NCI-H2171 treated with DMSO at 0.1 percent for 48 hours (cell line): ENCODE data around the gene MCEMP1.
A peak's percentile ranks its signal among the peaks of the same experiment; 100 is the strongest.

Experiments used
- DNase-seq: peaks from one replicate; lab custom pipeline; 2025; lab: John Stamatoyannopoulos, UW

MCEMP1 gene, protein sequence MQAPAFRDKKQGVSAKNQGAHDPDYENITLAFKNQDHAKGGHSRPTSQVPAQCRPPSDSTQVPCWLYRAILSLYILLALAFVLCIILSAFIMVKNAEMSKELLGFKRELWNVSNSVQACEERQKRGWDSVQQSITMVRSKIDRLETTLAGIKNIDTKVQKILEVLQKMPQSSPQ

DNA sequence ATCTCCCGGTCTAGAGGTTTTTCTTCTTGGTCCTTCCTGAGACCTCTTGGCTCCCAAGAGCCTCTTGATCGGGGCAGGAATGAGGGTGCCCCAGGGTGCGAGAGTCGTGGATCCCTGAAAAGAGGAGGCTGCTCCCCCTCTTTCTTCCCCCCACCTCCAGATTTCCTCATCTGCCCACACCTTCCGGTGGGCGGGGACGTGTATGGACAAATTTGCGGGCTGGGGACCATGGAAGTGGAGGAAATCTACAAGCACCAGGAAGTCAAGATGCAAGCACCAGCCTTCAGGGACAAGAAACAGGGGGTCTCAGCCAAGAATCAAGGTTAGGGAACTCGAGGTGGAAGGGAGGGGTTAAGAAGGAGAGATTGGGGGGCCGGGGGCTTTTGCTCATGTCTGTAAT lies at the start of gene MCEMP1:
TSS of gene MCEMP1 (plus strand) at position 237 of the 400 bp plus-strand sequence. CDS start at position 268, 31 bp downstream.
- DNase-seq, result no peak

DNA sequence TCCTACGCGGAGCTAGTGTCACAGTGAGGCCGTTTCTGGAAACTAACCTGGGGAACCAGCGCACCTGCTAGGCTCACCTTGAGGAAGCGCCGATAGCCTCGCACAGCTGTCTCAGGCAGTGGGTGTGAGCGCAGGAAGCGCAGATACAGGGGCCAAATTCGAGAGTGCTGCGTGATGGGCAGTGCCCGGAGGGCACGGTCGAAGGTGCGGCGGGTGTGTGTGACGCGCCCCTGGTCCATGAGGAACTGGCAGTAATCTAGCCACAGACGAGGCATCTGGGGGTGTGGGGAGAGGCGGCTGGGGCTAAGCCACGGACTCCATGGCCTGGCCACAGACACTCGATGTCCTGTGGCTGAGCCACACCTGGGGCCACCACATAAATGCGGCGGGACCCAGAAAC lies 49.7 kb upstream of the MCEMP1 start:
- DNase-seq, result no peak

DNA sequence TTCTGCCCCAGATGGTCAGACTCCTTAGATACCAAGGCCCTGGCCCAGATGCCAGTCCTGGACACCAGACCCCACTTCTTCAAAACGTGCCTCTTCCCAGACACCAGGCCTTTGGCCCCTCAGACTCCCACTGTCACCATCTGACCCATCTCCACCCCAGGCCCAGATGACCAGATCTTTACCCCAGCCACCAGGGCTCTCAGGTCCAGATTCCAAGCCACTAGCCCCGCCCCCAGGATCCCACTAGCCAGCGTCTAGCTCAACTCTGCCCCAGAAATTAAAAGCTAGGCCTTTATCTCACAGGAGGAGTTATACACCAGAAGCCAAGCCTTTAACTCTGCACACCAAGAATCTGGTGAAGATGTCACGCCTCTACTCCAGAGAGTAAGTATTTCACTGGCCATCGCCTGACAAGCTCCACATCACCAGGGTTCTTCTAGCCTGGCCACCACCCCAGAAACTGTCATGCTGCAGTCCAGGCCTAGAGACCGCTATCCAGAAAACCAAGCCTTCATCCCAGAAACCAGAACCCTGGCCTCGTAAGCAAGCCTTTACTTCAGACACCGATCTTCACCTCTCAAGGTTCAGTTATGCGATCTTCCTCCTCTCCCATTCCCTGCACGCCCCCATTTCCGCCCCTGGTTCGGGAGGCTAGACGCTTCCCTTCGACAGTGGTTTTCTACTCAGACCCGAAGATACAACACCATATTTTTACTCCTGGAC lies 48.1 kb upstream of the MCEMP1 start:
- DNase-seq, result no peak

DNA sequence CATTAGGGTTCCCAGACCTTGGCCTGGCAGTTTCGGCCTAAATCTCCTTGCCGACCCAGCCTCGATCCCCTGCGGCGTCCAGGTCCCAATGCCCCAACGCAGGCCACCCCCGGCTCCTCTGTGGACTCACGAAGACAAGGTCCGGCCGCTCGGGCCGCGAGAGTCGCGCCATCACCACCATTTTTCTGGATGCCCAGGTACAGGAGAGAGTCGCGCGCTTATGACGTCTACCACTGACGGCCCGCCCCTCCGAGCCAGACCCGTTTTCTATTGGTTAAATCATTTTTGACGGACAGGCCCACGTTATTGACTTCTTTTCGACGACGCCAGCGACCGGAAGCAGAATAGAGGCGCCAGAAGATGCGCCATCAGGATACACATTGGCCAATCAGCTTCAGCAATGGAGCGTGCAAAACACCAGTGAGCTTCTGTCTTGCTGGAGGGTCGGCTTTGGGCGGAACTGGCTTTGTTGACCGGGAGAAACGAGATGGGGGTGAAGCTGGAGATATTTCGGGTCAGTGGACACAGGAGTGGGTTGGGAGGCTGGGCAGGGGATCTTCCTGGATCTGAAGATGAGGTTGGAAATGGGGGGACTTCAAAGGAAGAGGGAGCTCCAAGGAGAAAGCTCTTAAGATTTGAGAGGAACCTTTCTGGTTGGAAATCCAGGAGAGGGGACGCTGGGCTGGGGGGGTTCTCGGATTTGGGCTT lies 47.4 kb upstream of the MCEMP1 start, which contains the start of the genes PET100 and XAB2:
TSS of gene PET100 (plus strand) at position 447 of the 708 bp plus-strand sequence. CDS start at position 488, 41 bp downstream.
TSS of gene XAB2 (minus strand) at position 199 of the 708 bp plus-strand sequence. CDS start at position 181, 18 bp downstream.
- peak; percentile 98 for DNase-seq

DNA sequence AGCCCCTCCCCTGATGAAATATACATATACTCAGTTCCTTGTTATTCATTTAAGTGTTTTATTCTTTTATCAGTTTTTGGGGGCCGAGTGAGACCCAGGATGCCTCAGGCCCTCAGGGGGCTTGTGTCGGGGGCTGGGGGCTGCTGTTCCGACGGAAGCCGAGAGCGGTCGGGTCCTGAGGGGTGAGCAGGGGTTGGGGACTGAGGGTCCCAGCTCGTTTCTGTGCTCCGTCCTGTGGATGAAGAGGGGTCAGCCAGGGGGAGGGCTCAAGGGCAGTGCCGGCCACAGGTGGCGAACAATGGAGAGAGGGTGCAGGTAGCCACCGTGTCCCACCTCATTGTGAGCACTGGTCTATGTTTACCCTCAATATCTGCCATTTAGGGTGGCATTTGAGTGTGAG lies 45.3 kb upstream of the MCEMP1 start:
- no peak for DNase-seq

DNA sequence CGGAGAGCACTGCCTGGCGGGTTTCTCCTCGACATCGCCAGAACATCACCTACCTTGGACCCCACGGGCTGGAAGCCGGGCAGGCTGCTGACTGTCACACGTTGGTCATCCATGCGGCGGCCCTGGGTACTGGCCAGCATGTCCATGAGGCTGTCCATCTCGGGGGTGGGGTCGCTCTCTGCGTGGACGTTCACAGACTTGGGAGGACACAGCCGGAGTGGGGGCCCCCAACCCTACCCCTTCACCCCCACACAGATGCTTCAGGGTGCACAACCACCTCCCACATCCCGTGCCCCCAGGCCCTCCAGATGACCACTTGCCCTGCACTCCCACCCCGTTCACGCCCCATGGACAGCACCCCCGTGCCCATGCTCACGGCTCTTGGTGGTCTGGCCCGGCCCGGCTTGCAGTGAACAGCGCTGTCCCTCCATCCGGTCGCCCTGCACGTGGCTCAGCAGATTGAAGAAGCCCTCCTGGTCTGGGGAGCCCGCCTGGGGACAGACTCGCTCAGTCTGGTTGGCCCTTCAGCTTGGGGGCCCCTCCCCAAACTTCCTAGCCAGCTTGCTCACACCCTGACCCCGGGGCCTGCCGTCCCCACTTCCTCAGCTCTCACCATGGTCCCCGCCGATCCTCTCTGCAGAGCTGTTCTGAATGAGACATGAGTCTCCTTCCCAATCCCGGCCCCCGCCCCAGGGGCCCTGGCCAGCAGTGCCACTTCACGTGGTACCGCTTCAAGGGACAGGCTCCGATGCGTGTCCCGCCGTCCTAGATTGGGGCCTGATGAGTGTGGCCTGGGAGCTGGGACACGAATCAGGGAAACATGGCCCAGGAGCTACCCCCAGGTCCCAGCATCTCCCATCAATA lies 44.3 kb upstream of the MCEMP1 start:
- no peak for DNase-seq

DNA sequence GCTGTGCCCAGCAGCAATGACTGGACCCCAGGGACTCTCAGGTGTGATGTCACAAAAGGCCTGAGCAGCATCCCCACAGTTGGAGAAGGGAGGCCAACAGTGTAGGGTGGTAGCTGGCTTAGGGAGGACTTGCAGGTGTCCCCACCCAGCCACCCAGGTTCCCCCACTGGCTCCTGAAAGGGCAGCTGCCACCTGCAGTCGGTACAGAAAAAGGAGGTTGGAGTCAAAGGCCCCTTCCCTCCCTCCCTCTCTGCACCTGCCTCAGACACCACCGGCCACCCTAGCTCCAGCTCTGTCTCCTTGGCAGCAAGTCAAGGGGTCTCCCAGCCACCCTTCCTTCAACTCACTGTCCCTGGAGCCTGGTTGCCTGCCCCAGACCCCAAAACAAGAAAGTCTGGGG lies 43.2 kb upstream of the MCEMP1 start, which contains the start of gene PCP2:
TSS of gene PCP2 (minus strand) at position 22 of the 400 bp plus-strand sequence. CDS start 262 bp downstream, outside the sequence.
- DNase-seq, result no peak

DNA sequence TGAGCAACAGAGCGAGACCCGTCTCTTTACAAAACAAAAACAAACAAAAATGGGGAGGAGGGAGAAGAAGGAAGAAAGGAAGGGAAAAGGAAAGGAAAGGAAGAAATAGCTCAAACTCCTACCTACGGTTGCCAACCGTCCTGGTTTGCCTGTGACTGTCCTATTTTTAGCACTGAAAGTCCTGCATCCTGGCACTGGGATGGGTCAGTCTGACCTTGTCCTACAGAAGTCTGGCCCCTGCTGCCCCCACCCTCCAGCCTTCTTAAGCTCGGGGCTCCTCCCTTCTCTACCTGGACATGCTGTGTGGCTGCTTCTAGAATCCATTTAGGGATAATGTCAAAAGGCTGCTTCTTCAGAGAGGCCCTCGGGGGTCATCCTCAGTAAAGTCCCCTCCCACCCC lies 41.2 kb upstream of the MCEMP1 start:
- no peak for DNase-seq

DNA sequence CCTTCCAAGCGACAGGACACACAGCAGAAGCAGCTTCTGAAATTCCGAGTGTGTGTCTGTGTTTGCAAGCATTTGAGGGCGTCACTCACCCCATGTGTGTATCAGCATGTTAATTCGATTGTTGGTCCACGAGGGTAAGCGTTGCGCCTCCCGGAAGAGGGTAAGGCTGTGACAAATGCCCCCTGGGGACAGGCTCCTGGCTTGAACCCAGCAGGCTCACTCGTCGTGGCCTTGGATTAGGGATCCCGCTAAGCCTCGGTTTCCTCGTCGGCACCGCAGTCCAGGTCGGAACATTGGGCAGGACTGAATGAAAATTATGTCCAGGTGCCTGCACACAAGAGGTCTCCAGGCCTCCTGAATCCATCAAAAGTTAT lies 40.6 kb upstream of the MCEMP1 start:
- DNase-seq, result no peak

DNA sequence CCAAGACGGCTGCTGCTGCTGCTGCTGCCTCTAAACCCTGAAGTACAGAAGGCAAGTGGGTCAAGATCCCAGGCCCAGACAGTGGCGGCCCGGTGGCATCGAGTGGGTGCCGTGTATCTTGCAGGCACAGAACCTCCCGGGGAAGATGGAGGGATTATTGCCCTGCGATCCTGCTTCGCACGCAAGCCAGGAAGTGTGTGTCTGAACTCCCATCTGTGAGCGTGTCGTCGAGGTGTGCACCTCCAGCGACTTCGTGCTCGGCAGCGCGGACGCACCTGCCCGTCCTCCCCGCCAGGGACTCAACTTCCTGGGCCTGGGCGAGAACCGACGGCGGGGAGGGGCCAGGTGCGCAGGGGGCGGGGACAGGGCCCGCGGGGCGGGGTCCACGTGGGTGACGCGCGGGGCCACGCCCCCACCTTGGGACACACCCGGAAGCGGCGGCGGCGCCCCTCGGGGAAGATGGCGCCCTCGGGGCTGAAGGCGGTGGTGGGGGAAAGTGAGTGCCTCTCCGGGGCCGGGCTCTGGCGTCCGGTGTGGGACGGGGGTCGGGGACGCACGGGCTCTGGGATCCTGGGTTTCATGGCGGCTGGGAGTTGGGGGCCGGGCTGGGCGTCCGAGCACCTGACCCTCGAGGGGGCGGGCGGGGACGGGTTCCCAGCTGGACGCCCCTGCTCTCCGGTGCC lies 40.1 kb upstream of the MCEMP1 start, which contains the start of gene STXBP2:
TSS of gene STXBP2 (plus strand) at position 420 of the 683 bp plus-strand sequence. CDS start at position 460, 40 bp downstream.
- DNase-seq, result peak; percentile 69

DNA sequence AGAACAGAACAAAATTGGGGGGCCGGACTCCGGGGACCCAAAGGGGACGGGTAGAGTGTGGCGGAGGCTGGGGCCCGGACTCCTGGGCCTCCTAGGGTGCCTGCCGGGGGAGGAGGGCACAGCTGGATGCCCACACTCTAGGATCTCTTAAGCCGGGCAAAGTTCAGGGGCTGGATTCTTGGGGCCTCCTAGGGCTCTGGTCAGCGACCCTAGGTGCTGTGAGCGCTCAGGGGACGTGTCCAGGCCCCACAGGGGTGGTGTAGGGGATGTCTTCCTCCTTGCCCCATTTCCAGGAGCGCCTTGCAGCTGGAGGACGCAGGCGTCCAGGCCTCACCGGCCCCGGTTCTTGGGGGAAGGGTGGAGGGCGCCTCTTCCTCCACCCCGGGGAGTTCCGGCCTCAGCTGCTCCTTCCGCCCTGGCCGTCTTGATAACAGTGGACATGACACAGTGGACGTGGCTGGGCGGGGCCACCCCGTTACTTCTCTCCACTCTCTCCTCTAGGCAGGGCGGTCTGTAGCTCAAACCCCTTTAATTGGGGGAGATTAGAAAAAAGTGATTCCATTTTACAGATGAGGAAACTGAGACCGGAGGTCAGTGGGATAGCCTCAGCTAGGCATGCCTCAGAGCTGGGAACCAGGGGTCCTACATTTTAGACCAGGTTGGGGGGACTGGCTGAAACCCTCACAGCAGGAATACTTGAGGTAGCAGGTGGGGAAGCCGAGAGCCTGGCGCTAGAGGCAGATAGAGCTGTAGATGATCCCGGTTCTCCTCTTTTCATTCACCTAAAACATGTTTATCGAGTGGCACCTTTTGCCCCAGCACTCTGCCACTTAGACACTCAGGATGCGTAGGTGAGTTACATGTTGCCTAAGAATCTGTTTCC lies 39.3 kb upstream of the MCEMP1 start:
- DNase-seq, result no peak

DNA sequence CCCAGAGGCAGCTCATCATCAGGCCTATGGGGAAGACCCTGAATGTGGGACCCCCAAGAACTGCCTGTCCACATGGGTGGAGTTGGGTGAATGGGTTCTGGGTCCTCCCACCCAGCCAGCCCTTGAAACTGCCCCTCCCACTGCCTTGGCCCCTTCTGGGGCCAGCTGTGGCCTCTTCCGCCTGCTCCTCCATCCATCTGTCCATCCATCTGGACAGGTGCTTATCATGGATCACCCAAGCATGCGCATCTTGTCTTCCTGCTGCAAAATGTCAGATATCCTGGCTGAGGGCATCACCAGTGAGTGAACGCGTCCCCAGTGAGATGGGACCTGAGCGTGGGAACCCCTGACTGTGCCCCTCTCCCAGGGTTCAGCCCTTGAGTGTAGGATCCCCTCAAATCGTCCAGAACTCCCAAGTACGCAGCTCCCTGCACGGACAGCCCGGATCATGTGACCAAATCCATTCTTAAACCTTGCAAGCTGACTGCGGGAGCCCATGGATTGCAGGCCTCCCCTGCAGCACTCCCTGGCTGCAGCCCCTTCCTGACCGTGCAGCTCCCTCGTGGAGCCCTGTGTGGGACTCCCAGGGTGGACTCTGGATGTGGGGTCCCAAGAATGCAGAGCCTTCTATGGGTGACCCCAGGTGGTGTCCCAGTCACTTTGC lies 38.0 kb upstream of the MCEMP1 start:
- DNase-seq, result peak; percentile 49

DNA sequence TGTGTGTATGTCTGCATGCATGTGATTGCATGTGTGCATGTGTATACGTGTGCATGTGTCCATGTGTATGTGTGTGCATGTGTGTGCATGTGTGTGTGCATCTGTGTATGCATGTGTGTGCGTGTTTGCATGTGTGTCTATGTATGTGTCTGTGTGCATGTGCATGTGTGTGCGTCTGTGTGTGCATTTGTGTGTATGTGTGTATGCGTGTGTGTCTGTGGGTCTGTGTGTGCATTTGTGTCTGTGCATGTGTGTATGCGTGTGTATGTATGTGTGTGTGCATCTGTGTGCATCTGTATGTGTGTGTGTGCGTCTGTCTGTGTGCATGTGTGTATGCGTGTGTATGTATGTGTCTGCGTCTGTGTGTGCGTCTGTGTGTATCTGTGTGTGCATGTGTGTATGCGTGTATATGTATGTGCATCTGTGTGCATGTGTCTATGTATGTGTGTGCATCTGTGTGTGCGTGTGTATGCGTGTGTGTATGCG lies 37.0 kb upstream of the MCEMP1 start:
- no peak for DNase-seq

DNA sequence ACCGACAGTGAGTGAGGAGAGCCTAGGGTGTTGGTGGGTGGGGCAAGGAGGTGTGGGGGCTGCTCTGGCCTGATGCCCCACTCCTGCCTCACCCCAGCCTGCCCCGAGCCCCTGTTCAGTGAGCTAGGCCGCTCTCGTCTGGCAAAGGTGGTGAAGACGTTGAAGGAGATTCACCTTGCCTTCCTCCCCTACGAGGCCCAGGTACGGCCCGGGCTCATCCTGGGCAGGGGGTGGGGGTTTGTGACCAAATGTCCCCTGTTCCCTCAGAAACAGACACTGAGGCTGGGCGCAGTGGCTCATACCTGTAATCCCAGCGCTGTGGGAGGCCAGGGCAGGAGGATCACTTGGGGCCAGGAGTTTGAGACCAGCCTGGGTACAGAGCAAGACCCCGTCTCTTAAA lies 36.1 kb upstream of the MCEMP1 start:
- DNase-seq, result no peak

DNA sequence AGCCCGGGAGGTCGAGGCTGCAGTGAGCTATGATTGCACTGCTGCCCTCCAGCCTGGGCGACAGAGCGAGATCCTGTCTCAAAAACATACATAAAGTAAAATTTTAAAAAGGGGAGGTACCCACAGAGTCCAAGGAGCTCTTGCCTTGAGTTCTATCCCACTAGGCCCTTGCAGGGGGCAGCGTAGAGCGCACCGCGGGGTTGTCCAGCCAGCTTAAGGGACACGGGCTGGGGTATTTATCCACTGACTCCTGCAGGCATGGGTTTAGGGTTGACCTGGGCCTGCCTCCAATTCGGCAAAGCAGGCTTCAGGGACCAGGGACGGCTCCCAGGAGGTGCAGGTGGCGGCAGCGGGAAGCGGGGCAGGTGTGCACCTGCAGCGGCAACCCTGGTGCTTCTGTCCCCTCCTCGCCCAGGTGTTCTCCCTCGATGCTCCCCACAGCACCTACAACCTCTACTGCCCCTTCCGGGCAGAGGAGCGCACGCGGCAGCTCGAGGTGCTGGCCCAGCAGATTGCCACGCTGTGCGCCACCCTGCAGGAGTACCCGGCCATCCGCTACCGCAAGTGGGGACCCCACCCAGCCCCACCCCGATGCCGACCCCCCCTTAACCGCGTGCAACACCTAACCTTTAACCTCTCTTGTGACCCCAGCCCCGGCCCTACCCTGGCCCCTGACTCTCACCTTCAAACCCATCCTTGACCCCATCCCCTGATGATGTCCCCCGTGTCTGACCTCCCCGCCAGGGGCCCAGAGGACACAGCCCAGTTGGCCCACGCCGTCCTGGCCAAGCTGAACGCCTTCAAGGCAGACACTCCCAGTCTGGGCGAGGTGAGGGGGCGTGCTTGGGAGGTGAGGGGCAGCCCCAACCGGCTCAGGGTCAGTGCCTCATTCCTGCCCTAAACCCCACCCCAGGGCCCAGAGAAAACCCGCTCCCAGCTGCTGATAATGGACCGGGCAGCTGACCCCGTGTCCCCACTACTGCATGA lies 35.3 kb upstream of the MCEMP1 start:
- DNase-seq, result no peak

DNA sequence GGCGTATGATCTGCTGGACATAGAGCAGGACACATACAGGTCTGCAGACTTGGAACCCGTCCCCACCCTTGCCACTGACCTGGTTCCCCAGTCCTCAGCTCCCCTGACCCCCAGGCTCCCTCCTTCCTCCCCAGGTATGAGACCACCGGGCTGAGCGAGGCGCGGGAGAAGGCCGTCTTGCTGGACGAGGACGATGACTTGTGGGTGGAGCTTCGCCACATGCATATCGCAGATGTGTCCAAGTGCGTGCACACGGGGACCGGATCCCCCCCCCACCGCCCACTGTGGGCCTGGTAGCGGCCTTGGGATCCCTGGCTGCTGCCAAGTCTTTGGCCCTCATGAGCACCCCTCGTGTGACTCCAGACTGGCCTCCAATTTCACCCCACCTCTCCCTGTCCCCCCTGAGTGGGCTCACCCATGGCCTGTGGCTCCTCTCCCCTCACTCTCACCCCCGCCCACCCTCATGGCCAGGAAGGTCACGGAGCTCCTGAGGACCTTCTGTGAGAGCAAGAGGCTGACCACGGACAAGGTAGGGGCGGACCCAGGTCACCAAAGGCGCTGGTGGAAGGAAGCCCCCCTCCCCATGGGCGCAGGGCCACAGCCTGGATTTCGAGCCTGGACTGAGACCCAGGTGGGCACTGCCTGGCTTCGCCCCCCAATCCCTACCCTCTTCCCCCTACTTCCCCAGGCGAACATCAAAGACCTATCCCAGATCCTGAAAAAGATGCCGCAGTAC lies 34.4 kb upstream of the MCEMP1 start:
- no peak for DNase-seq

DNA sequence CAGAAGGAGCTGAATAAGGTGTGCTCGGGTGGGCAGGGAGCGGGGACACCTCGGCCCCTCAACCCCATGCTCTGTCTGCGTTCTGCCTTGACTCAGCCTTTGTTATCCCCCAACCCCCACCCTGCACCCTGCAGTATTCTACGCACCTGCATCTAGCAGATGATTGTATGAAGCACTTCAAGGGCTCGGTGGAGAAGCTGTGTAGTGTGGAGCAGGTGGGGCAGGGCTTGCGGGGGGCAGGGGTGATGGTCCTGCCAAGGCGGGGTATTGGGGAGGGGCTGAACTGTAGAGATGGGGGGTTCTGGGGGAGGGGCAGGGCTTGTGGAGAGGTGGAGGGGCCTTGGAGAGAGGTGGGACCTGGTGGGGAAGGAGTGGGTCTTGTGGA lies 33.9 kb upstream of the MCEMP1 start:
- no peak for DNase-seq
